ENCODE measurements around the gene DNAJC7. TPM values are rescaled to one million over a fixed set of nuclear protein-coding genes. Genes with fewer than 3 reads are reported as not detected.

DNAJC7 gene
- total RNA-seq, 4 donors from 2014 or later = 48.8 to 85.5 (median 63.7) TPM

DNA sequence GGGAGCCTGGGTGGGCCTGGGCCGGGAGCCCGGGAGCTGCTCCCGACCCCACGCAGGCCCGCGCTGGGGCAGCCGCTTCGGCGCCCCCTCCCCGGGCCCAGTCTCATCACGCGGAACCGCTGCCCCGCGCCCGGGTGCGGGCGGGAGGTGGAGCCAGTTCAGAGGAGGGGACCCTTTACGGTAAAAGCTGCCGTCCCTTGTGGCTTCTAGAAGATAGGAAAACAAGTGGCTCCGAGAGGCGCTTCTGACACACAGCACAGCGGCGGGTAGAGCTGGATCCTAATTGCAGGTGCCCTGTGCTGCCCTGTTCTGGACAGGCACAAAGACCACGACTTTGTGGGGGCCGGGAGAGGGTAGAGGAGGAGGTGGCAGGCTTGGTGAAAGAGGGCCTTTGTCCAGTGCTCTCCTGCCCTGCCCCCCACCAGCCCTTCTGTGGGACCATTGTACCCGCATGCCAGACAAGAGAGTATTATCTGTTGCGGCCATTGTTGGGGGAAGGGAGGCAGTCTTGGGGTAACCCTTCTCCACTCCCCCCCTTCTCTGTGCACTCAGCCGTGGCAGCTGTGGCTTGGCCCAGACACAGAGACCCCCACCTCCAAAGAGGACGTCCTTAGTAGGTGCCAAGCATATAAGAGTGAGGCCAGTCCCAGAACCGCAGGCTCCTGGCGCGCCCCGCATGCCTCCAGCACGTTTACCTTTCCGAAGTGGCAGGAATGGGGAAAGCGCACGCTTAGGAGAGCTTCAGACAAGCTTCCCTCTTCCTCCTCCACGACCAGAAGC is 49.9 kb downstream of the DNAJC7 start:
- TF ChIP-seq, protein P1, sequence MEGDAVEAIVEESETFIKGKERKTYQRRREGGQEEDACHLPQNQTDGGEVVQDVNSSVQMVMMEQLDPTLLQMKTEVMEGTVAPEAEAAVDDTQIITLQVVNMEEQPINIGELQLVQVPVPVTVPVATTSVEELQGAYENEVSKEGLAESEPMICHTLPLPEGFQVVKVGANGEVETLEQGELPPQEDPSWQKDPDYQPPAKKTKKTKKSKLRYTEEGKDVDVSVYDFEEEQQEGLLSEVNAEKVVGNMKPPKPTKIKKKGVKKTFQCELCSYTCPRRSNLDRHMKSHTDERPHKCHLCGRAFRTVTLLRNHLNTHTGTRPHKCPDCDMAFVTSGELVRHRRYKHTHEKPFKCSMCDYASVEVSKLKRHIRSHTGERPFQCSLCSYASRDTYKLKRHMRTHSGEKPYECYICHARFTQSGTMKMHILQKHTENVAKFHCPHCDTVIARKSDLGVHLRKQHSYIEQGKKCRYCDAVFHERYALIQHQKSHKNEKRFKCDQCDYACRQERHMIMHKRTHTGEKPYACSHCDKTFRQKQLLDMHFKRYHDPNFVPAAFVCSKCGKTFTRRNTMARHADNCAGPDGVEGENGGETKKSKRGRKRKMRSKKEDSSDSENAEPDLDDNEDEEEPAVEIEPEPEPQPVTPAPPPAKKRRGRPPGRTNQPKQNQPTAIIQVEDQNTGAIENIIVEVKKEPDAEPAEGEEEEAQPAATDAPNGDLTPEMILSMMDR (IDR thresholded peaks at IDR 0.05) = no peak
- TF ChIP-seq POLR2A (IDR thresholded peaks at IDR 0.05) = no peak
- peak overlapping the region; percentile 85 for H3K4me3 ChIP-seq (ENCODE audit: low read depth, poor library complexity, severe bottlenecking)
- intact Hi-C loops (cut with DNase I; ENCODE audit: low total_unique reads) = loop anchor here (10.0 kb wide), 1 partner anchor 147 kb away; the partner anchor contains the start of gene DHX58
- no peak for DNase-seq (ENCODE audit: low spot score in 2 of 2)
- WGBS, 2 donors = 22 to 31% methylated on average over 17 to 36 of the region's 39 CpGs

DNA sequence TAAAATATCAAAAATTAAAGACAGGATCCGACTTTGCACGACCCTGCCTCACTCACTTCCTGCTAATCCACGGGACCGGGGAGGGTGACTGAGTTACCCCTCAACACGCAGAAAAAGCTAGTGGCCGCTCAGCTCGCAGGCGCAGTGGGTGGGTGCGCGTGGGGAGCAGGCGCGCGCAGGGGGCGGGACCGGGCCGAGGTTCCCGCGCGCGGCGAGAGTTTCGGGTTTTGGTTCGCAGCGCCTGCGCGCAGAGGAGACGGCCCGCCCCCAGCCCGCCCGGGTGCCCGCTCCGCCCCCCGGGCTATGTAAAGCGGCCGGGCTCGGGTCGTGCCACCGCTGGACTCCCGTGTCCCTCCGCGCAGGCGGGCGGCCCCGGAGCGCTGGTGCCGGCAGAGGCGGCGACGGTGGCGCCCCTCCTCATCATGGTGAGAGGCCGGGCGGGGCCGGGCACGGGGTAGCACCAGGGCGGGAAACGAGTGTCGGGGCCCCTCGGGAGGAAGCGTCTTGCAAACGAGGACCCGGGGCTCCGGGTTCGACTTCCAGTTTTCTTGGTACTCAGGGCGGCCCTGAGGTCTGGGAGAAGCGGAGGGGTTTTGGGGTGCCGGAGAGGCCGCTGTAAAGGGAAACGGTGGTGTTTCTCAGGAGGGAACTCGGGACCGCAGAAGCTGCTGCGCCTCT is 50.6 kb downstream of the DNAJC7 start, which contains the start of gene CNP:
CNP (plus strand) TSS at position 333 of the 678 bp plus-strand sequence; CDS start at position 423, 90 bp downstream.
- DNase-seq (ENCODE audit: low spot score in 2 of 2) = peak; percentile 88 to 98
- peak within 1 kb of the TSS; percentile 85 for H3K4me3 ChIP-seq (ENCODE audit: low read depth, poor library complexity, severe bottlenecking)
- intact Hi-C loops (cut with DNase I; ENCODE audit: low total_unique reads) = loop anchor here (10.0 kb wide), 1 partner anchor 148 kb away; the partner anchor contains the start of gene DHX58
- 0 to 1% methylated on average over 24 to 45 of the region's 71 CpGs for WGBS, 2 donors
- TF ChIP-seq, protein P1 (IDR thresholded peaks at IDR 0.05) = no peak
- no peak for TF ChIP-seq POLR2A (IDR thresholded peaks at IDR 0.05)

- peak; percentile 80 to 94 for DNase-seq (ENCODE audit: low spot score in 2 of 2)
- WGBS, 2 donors = 6 to 10% methylated on average over 18 of the region's 18 CpGs
- TF ChIP-seq POLR2A (IDR thresholded peaks at IDR 0.05) = no peak
- TF ChIP-seq, protein P1 (IDR thresholded peaks at IDR 0.05) = no peak
- H3K4me3 ChIP-seq (ENCODE audit: low read depth, poor library complexity, severe bottlenecking) = peak overlapping the region; percentile 21
- intact Hi-C loops (cut with DNase I; ENCODE audit: low total_unique reads) = loop anchor here (10.0 kb wide), 1 partner anchor 149 kb away; the partner anchor contains the start of gene DHX58
Observed at GRCh38 chr17:41965694-41966462, 51.4 kb downstream of the DNAJC7 start.

DNA sequence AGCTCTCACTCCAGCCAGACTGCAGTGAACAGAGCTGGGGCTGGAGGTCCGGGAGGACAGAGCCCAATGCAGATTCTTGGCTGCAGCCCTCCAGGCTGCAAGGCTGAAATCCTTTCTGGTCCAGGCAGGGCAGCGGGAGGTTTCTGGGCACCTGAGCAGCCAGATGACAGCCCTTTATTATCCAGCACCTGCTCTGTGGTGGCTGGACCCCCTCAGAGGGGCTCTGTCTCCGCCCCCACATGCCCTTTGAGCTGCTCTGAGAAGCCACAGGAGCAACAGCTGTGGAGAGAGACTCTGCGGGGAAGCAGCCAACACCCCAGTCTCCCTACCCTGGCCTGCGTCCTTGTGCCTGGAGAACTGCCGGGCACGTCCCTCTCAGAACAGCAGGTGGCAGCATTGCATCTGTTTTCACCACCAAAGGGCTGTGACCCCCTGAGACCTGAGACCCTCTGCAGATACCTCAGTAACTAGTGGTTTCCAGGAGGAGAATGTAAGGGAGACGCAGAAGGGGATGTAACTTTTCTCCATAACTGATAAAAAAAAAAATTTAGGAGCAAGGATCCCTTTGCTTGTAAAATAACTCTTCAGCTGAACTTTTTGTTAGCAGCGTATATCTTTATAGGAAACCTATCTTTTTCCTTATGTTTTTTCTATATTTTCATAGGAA is 54.3 kb downstream of the DNAJC7 start:
- TF ChIP-seq POLR2A (IDR thresholded peaks at IDR 0.05) = no peak
- TF ChIP-seq, protein P1 (IDR thresholded peaks at IDR 0.05) = peak in 1 of 3 donors; percentile 69
- no peak overlapping the region for H3K4me3 ChIP-seq (ENCODE audit: low read depth, poor library complexity, severe bottlenecking)
- WGBS, 2 donors = 17 to 22% methylated on average over 8 to 9 of the region's 9 CpGs
- DNase-seq (ENCODE audit: low spot score in 2 of 2) = peak; percentile 60 to 93
- intact Hi-C loops (cut with DNase I; ENCODE audit: low total_unique reads) = loop anchor here (10.0 kb wide), 1 partner anchor 152 kb away; the partner anchor contains the start of gene DHX58

GRCh38 chr17:41962111-41962510 is 55.1 kb downstream of the DNAJC7 start:
- no peak overlapping the region for H3K4me3 ChIP-seq (ENCODE audit: low read depth, poor library complexity, severe bottlenecking)
- intact Hi-C loops (cut with DNase I; ENCODE audit: low total_unique reads) = loop anchor here (10.0 kb wide), 1 partner anchor 153 kb away; the partner anchor contains the start of gene DHX58
- no peak for TF ChIP-seq POLR2A (IDR thresholded peaks at IDR 0.05)
- TF ChIP-seq, protein P1 (IDR thresholded peaks at IDR 0.05) = no peak
- WGBS, 2 donors = 74 to 90% methylated on average over 4 to 5 of the region's 5 CpGs
- no peak for DNase-seq (ENCODE audit: low spot score in 2 of 2)

Data from lower leg skin (tissue), 4 donors.